HepG2 (cell line): ENCODE results near the gene DHRS13. TPM values are rescaled to one million over a fixed set of nuclear protein-coding genes. Genes with fewer than 3 reads are reported as not detected.

Experiments
- AGO1 ChIP-seq: fragments of 200-400 bp; formaldehyde crosslinking; IDR thresholded peaks from 2 replicates; pipeline ENCODE4 v1.6.1; 2017; ENCODE audit warnings: mild to moderate bottlenecking, low read depth, low read length, moderate library complexity; ENCODE audit not compliant: poor library complexity, severe bottlenecking
- CC2D1A ChIP-seq: sonication (generic); formaldehyde crosslinking; IDR thresholded peaks from 2 replicates; pipeline ENCODE4 v1.8.1; 2023; ENCODE audit warnings: mild to moderate bottlenecking, missing genetic modification reagents
- HHEX ChIP-seq: IDR thresholded peaks from 2 replicates; pipeline ENCODE4 v1.6.1; 2016; ENCODE audit warnings: control low read depth
- HIVEP1 ChIP-seq: sonication (generic); formaldehyde crosslinking; IDR thresholded peaks from 2 replicates; pipeline ENCODE4 v1.4.0; 2020; ENCODE audit warnings: mild to moderate bottlenecking, missing genetic modification reagents
- HNRNPLL ChIP-seq: fragments of 200-400 bp; formaldehyde crosslinking; IDR thresholded peaks from 2 replicates; pipeline ENCODE4 v1.6.1; 2017; ENCODE audit warnings: mild to moderate bottlenecking, low read depth, low read length; ENCODE audit not compliant: poor library complexity, severe bottlenecking
- HOXA7 ChIP-seq: sonication (generic); formaldehyde crosslinking; IDR thresholded peaks from 2 replicates; pipeline ENCODE4 v1.8.1; 2022; ENCODE audit warnings: mild to moderate bottlenecking, missing genetic modification reagents, moderate library complexity
- MLXIP ChIP-seq: sonication (generic); formaldehyde crosslinking; IDR thresholded peaks from 2 replicates; pipeline ENCODE4 v1.9.0; 2021; ENCODE audit warnings: missing genetic modification reagents, borderline replicate concordance
- SP140L ChIP-seq: sonication (generic); formaldehyde crosslinking; IDR thresholded peaks from 2 replicates; pipeline ENCODE4 v1.4.0; 2020; ENCODE audit warnings: missing genetic modification reagents, borderline replicate concordance
- TEAD2 ChIP-seq: sonication (generic); formaldehyde crosslinking; IDR thresholded peaks from 2 replicates; pipeline ENCODE4 v1.9.0; 2021; ENCODE audit warnings: missing genetic modification reagents
- TRAFD1 ChIP-seq: sonication (generic); formaldehyde crosslinking; IDR thresholded peaks from 2 replicates; pipeline ENCODE4 v1.5.1; 2020; ENCODE audit warnings: missing genetic modification reagents, mild to moderate bottlenecking, borderline replicate concordance
- ZBTB26 ChIP-seq: IDR thresholded peaks from 2 replicates; pipeline ENCODE4 v1.6.1; 2016; ENCODE audit warnings: missing compliant biosample characterization, missing genetic modification reagents, borderline replicate concordance
- ZEB1 ChIP-seq: IDR thresholded peaks from 2 replicates; pipeline ENCODE4 v1.6.1; 2012; ENCODE audit warnings: mild to moderate bottlenecking, low read depth, inconsistent platforms; ENCODE audit not compliant: insufficient replicate concordance
- ZNF121 ChIP-seq: sonication (generic); formaldehyde crosslinking; IDR thresholded peaks from 2 replicates; pipeline ENCODE4 v1.5.0; 2020; ENCODE audit warnings: mild to moderate bottlenecking, missing genetic modification reagents
- ZNF3 ChIP-seq: IDR thresholded peaks from 2 replicates; pipeline ENCODE4 v1.7.0; 2017; ENCODE audit warnings: inconsistent platforms
- ZNF468 ChIP-seq: sonication (generic); formaldehyde crosslinking; IDR thresholded peaks from 2 replicates; pipeline ENCODE4 v1.8.0; 2022; ENCODE audit warnings: mild to moderate bottlenecking, moderate library complexity, missing genetic modification reagents
- ZNF530 ChIP-seq: sonication (generic); formaldehyde crosslinking; IDR thresholded peaks from 2 replicates; pipeline ENCODE4 v1.5.0; 2020; ENCODE audit warnings: low read depth, mild to moderate bottlenecking, missing genetic modification reagents
- ZNF670 ChIP-seq: sonication (generic); formaldehyde crosslinking; IDR thresholded peaks from 2 replicates; pipeline ENCODE4 v1.8.0; 2022; ENCODE audit warnings: mild to moderate bottlenecking, missing genetic modification reagents, borderline replicate concordance
- polyA plus RNA-seq, 8 experiments: library from polyadenylated mRNA; depleted of rRNA in 3 of 8; stranded (reverse) in 7 of 8; unstranded in 1 of 8; fragments of >200 nt; fragmentation: Illumina TruSeq in 4 of 8; extraction: Trizol in 4 of 8; gene quantifications; 2 replicates each; pipeline versions ENCODE4 v1.2.1 to v1.2.3, GENCODE V29; 2011 to 2016; ENCODE audit warnings: low read depth in 4 of 8, missing spikeins in 1 of 8, mixed read lengths in 1 of 8; ENCODE audit not compliant: insufficient read depth in 1 of 8
- total RNA-seq, 5 experiments: library from RNA; depleted of rRNA; stranded (reverse); fragments of >200 nt; fragmentation: Illumina TruSeq; extraction: Trizol; gene quantifications; 2 replicates each; pipeline ENCODE4 v1.2.3, GENCODE V29; 2016; ENCODE audit warnings: low read depth in 1 of 5
- TF ChIP-seq, protein P1 (sequence below): sonication (generic); formaldehyde crosslinking; IDR thresholded peaks from 2 replicates; pipeline ENCODE4 v1.8.0; 2022; ENCODE audit warnings: mild to moderate bottlenecking, missing genetic modification reagents, borderline replicate concordance
- TF ChIP-seq, protein P2 (sequence below): IDR thresholded peaks from 2 replicates; pipeline ENCODE4 v1.6.1; 2016; ENCODE audit warnings: low read depth, borderline replicate concordance

The DHRS13 gene
- total and polyA plus RNA-seq, 2 of the 13 experiments (the other 11 are each of a cell fraction or from before 2014, with no cell fraction given), result 11.8 to 12.6 TPM

DNA sequence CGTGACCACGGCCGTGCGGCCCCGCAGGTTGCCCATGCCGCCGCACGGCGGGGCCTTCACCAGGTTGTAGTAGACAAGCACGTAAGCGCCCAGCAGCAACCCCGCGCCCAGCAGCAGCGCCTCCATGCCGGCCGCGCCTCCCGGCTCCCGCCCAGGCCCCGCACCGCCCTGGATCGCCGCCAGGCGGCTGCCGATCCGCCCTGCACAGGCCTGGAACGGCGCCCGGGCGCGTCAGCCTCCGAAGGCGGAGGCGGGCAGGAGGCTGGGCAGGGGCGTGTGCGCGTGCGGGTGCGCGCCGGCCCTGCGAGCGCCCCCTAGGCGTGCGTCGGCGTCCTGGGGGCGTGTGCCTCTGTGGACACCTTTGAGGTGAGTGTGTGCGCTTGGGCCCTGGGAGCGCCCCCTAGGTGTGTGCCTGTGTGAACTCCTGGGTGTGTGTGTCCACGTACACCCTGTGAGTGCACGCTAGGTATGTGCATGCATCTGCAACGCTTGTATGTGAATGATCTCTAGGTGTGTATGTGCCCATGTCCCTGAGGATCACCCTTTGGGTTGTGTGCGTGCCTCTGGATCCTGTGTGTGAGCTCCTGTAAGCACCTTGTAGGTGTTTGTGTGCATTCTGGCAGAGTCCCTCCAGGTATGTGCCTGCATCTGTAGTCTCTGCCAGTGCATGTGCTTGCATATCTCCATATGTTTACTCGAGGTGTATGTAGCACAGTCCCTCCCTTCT is at the start of gene DHRS13 (continued):
- TF ChIP-seq, protein P1, sequence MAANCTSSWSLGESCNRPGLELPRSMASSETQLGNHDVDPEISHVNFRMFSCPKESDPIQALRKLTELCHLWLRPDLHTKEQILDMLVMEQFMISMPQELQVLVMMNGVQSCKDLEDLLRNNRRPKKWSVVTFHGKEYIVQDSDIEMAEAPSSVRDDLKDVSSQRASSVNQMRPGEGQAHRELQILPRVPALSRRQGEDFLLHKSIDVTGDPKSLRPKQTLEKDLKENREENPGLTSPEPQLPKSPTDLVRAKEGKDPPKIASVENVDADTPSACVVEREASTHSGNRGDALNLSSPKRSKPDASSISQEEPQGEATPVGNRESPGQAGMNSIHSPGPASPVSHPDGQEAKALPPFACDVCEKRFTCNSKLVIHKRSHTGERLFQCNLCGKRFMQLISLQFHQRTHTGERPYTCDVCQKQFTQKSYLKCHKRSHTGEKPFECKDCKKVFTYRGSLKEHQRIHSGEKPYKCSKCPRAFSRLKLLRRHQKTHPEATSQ (CRISPR knock-in tag), result 0 out of 2 replicates have a peak, but pooled peaks have one; percentile 39
- TF ChIP-seq ZNF530 (CRISPR knock-in tag), result no peak
- TF ChIP-seq HNRNPLL, result peak; percentile 64
- TF ChIP-seq SP140L (CRISPR knock-in tag), result no peak
- TF ChIP-seq ZNF468 (CRISPR knock-in tag), result no peak
- no peak for TF ChIP-seq TRAFD1
- TF ChIP-seq ZEB1, result peak; percentile 80
- TF ChIP-seq ZNF670 (CRISPR knock-in tag), result no peak; the same call in 1 of the 2 replicates
- TF ChIP-seq ZNF121 (CRISPR knock-in tag), result peak; percentile 53; the same call in 1 of the 2 replicates
- no peak for TF ChIP-seq HHEX (CRISPR knock-in tag)
- no peak for TF ChIP-seq CC2D1A
- TF ChIP-seq TEAD2 (CRISPR knock-in tag), result no peak
- no peak for TF ChIP-seq HIVEP1 (CRISPR knock-in tag)
- TF ChIP-seq, protein P2, sequence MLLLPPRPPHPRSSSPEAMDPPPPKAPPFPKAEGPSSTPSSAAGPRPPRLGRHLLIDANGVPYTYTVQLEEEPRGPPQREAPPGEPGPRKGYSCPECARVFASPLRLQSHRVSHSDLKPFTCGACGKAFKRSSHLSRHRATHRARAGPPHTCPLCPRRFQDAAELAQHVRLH (CRISPR knock-in tag), result peak; percentile 99
- TF ChIP-seq AGO1, result no peak
- TF ChIP-seq ZBTB26, result 0 out of 2 replicates have a peak, but pooled peaks have one; percentile 48
- no peak for TF ChIP-seq MLXIP
- TF ChIP-seq HOXA7, result no peak
- TF ChIP-seq ZNF3 (CRISPR knock-in tag), result no peak
